HG03575 (cell line): ENCODE measurements around the gene DCLRE1A.

Experiments
- ATAC-seq: cut with Tn5 transposase; IDR thresholded peaks from one replicate; pipeline ENCODE4 v1.9.1; 2021; ENCODE audit not compliant: unreplicated experiment, insufficient number of reproducible peaks, low FRiP score; ENCODE audit errors: extremely low read depth

DCLRE1A gene

GRCh38 chr10:113854013-113854760 lies at the start of gene DCLRE1A, which contains the start of gene NHLRC2:
Gene DCLRE1A, minus strand, starts transcription at chr10:113854082. Its CDS starts 900 bp downstream, at chr10:113853182.
Gene NHLRC2, plus strand, starts transcription at chr10:113854661. Its CDS starts 212 bp downstream, at chr10:113854873.
- no peak for ATAC-seq

DNA sequence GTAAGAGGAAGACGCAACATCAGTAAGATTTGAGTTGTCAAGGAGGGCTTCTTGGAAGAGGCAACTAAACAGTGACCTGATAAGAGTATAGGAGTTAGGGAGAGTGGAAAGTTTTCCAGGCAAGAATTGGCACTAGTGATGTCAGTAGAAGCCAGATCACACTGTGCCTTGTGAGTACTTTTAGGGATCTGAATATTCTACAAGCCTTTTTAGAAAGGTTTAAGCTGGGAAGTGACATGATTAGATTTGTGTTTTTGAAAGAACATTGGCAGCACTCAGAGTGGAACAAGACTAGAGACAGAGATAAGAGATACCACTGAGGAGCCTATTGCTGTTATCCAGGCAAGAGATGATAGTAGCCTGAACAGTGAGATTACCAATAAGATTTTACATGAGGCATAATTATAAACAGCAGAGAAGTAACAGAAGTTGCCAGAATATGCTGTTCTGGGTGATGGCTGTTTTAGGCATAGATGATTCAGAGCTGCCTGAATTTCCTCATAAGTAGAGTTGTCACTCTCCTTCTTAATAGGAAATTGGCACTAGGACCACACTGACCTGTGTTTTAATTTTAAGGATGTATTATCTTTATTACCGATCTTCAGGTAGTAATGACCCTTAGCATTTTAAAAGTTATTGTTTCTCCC lies 46.2 kb upstream of the DCLRE1A start:
- no peak for ATAC-seq

GRCh38 chr10:113897693-113898618 lies 44.1 kb upstream of the DCLRE1A start:
- no peak for ATAC-seq

DNA sequence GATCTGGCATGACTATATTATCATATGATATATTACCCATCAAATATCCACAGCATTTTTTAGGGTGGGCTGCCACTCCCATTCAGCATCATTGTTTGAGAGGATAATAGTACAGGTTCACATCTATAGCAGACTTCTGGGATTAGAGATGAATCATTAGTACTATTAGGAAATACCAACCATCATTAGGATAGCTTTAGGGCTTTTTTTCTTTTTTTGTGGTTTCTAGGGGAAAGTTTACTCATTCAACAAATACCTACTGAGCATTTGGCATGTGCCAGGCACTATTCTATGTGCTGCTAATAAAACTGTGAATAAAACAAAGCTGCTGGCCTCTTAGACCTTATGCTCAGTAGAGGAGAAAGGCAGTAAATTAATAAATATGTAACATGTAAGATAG lies 41.1 kb upstream of the DCLRE1A start:
- no peak for ATAC-seq

DNA sequence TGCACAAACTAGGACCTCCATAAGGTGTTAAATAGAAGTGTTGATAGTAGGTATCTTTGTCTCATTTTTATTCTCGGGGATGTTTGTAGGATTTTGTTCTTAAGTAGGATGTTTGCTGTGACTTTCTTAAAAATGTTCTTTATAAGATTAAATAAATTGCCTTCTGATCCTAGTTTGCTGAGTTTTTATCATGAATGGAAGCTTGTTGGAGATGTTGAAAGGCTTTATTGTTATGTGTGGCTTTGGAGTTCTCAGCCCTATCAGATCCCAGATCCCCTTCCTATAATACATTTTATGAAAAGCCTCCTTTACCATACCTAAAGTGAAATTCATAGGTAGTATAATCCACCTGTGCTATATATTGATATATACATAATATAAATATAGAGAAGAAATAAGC lies 40.7 kb upstream of the DCLRE1A start:
- ATAC-seq, result no peak

- no peak for ATAC-seq
These were observed 39.7 kb upstream of the DCLRE1A start for GRCh38 chr10:113893570-113893969.

DNA sequence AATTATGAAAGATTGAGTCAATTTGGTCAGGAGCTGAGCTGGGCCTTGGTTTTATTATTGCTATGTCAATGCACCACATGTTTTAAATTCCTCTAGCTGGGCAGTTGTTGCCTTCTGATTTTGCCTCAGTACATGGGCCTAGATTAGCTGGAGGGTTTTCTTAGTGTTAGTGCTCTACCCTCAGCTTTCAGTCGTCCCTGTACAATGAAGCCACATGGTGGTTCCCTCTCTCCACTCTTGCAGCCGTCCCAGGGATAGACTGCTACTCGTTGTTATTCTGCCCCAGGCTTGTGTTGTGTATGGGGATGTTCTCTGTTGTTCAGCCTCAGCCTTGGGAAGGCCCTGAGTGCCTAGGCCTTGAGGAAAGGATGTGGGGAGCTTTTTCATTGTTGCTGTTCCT lies 37.6 kb upstream of the DCLRE1A start:
- no peak for ATAC-seq

- ATAC-seq, result no peak
These were observed 36.9 kb upstream of the DCLRE1A start for GRCh38 chr10:113890769-113891168.

- ATAC-seq, result no peak
These were observed 36.0 kb upstream of the DCLRE1A start for GRCh38 chr10:113889911-113890310.

- ATAC-seq, result no peak
These were observed 28.4 kb upstream of the DCLRE1A start for GRCh38 chr10:113882240-113882639.

DNA sequence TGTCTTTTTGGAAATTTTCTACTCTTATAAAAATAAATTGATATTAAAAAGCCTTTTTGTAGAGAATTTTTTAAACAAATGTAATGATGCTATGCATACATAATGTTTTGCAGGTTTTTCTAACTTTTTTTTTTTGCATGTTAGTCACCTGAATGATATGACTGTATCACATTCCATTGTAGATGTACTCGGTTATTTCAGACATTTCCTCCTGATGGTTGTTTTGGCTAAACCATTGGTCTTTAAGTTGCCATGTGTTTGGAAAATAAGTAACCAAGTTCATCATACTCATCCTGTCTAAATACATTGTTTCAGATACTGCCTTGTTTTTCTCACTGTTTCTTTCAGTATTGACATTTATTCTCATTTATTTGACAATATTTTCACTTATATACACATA lies 26.4 kb upstream of the DCLRE1A start:
- ATAC-seq, result no peak

GRCh38 chr10:113879691-113880090 lies 25.8 kb upstream of the DCLRE1A start:
- ATAC-seq, result no peak

DNA sequence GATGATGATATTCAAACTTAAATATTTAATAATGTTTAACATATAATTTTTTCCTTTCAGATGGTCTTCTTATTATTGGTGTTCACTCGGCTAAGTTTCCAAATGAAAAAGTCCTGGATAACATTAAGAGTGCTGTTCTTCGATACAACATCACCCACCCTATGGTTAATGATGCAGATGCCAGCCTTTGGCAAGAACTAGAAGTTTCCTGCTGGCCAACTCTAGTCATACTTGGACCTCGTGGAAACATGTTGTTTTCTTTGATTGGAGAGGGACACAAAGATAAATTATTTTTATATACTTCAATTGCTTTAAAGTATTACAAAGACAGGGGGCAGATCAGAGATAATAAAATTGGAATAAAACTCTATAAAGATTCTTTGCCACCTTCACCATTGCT lies 22.6 kb upstream of the DCLRE1A start:
- no peak for ATAC-seq

GRCh38 chr10:113875212-113875611 lies 21.3 kb upstream of the DCLRE1A start:
- ATAC-seq, result no peak

- no peak for ATAC-seq
These were observed 18.5 kb upstream of the DCLRE1A start for GRCh38 chr10:113872139-113873030.

GRCh38 chr10:113869789-113870188 lies 15.9 kb upstream of the DCLRE1A start:
- ATAC-seq, result no peak

- ATAC-seq, result no peak
These were observed 14.0 kb upstream of the DCLRE1A start for GRCh38 chr10:113867904-113868303.

- ATAC-seq, result no peak
These were observed 12.9 kb upstream of the DCLRE1A start for GRCh38 chr10:113866551-113867394.
